ENCODE data around the gene MISP.

Gene MISP

DNA sequence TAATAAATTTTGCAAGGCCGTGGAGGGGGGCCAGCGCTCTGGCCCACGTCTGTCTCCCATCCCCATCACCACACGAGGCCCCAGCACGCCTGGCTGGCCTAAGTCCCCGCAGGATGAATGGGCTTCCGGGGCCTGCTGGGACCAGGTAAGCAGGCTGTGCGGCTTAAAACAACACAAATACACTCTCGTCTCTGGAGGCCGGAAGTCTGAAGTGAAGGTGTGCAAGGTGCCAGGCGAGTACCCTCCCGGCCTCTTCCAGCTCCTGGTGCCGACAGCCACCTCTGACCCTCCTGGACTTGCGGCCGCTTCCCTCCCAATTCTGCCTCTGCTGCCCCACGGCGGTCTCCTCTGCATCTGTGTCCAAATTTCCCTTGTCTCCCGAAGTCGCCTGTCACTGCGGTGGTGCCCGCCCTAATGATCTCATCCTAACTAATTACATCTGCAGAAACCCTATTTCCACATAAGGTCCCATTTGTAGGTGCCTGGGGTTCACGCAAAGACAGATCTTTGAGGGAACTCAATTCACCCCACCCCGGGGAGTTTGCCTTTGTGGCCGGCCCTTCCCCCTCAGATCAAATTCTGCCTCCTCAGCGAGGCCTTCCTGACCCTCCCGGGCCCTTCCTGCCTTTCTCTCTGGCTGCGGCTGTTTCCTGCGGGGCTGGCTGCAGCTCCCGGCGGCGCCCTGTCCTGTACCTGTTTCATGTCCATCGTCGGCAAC lies 38.2 kb downstream of the MISP start:
- Histone ChIP-seq H3K9me3 (ENCODE audit: control insufficient read depth, low read length) (no peaks in the 10 kb centered on the region), H3K4me3 (ENCODE audit: insufficient read depth, low read depth, low read length) (peak overlapping the region; percentile 6), H3K36me3 (ENCODE audit: control insufficient read depth, insufficient read depth, low read length) (no peaks in the 10 kb centered on the region), H3K27ac (ENCODE audit: insufficient read depth, low read depth, low read length, poor library complexity, severe bottlenecking) (peak overlapping the region; percentile 37), H3K27me3 (ENCODE audit: control insufficient read depth, insufficient read depth, low read length, poor library complexity, severe bottlenecking) (no peaks in the 10 kb centered on the region), H3K4me1 (ENCODE audit: control insufficient read depth, insufficient read depth, low read length) (peaks cover 13% of the 10 kb centered on the region)
- 29 to 33% methylated on average over 33 of the region's 33 CpGs for WGBS, 2 experiments

DNA sequence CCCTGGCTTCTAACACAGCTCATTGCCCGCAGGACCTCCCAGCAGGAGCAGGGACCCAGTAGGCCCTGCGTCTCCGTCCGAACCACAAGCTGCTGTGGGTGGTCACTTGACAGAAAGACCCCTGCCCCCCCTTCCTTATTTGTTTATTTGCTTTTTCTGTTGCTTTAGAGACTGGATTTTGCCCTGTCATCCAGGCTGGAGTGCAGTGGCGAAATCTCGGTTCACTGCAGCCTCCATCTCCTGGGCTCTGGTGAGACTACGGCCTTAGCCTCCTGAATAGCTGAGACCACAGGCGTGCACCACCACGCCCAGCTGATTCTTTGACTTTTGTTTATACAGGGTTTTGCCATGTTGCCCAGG lies 38.8 kb downstream of the MISP start:
- H3K9me3 ChIP-seq (ENCODE audit: control insufficient read depth, low read length), result no peaks in the 10 kb centered on the region

DNA sequence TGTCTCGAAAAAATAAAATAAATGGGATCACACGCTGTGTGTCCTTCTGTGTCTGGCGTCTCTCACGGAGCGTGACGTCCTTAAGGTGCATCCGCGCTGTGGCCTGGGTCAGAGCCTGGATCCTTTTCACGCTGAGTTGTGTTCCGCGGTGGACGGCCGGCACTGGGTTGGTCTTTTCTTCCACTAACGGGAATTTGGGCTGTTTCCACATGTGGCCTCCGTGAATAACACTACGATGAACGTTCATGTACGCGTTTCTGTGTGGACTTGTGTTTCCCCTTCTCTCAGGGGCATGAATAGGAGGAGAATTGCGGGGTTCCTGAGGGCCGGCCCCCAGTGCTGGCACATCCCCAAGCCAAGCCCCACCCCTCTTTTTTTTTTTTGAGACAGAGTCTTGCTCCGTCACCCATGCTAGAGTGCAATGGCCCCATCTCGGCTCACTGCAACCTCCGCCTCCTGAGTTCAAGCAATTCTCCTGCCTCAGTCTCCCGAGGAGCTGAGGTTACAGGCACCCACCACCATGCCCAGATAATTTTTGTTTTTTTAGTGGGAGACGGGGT lies 40.2 kb downstream of the MISP start:
- Histone ChIP-seq H3K27me3 (ENCODE audit: control insufficient read depth, insufficient read depth, low read length, poor library complexity, severe bottlenecking) (no peaks in the 10 kb centered on the region), H3K4me3 (ENCODE audit: insufficient read depth, low read depth, low read length) (no peak overlapping the region), H3K27ac (ENCODE audit: insufficient read depth, low read depth, low read length, poor library complexity, severe bottlenecking) (no peak overlapping the region), H3K36me3 (ENCODE audit: control insufficient read depth, insufficient read depth, low read length) (no peaks in the 10 kb centered on the region), H3K4me1 (ENCODE audit: control insufficient read depth, insufficient read depth, low read length) (peaks cover 13% of the 10 kb centered on the region), H3K9me3 (ENCODE audit: control insufficient read depth, low read length) (no peaks in the 10 kb centered on the region)
- WGBS, 2 experiments, result 91% methylated on average over 26 of the region's 26 CpGs

More for the DNA sequence above, 38.8 kb downstream of the MISP start:
- peaks cover 13% of the 10 kb centered on the region for H3K4me1 ChIP-seq (ENCODE audit: control insufficient read depth, insufficient read depth, low read length)
- H3K27me3 ChIP-seq (ENCODE audit: control insufficient read depth, insufficient read depth, low read length, poor library complexity, severe bottlenecking), result no peaks in the 10 kb centered on the region
- WGBS, 2 experiments, result 77 to 80% methylated on average over 9 of the region's 9 CpGs
- peak overlapping the region; percentile 37 for H3K27ac ChIP-seq (ENCODE audit: insufficient read depth, low read depth, low read length, poor library complexity, severe bottlenecking)
- H3K4me3 ChIP-seq (ENCODE audit: insufficient read depth, low read depth, low read length), result peak overlapping the region; percentile 6
- no peaks in the 10 kb centered on the region for H3K36me3 ChIP-seq (ENCODE audit: control insufficient read depth, insufficient read depth, low read length)

DNA sequence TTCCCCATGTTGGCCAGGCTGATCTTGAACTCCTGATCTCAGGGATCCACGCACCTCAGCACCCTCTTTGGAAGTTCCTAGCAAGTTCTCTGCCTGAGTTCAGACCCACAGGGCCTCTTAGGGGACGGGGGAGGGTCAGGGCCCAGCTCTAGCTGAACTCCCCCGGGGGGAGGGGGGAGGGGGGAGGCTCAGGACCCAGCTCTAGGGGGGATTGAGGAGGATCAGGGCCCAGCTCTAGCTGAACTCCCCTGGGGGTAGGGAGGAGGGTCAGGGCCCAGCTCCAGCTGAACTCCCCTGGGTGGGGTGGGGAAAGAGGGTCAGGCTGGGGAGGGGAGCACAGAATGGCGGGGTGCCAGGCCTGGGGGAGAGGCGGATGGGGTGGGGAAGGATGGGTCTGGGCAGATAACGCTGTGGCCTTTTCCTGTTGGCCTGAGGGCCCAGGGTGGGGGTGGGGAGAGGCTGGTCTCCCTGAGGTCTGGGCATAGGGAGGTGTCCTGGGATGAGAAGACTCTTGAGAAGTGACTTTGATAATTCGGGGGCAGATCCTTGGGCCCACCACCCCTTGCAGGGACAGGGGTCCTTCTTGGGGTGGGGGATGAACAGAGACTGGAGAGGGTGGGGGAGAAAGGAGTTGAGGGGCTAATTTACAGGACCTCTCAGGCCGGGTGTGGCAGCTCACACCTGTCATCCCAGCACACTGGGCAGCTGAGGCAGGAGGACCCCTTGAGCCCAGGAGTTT lies 40.8 kb downstream of the MISP start:
- Histone ChIP-seq H3K27ac (ENCODE audit: insufficient read depth, low read depth, low read length, poor library complexity, severe bottlenecking) (no peak overlapping the region), H3K4me1 (ENCODE audit: control insufficient read depth, insufficient read depth, low read length) (peaks cover 13% of the 10 kb centered on the region), H3K36me3 (ENCODE audit: control insufficient read depth, insufficient read depth, low read length) (no peaks in the 10 kb centered on the region), H3K4me3 (ENCODE audit: insufficient read depth, low read depth, low read length) (no peak overlapping the region), H3K9me3 (ENCODE audit: control insufficient read depth, low read length) (no peaks in the 10 kb centered on the region), H3K27me3 (ENCODE audit: control insufficient read depth, insufficient read depth, low read length, poor library complexity, severe bottlenecking) (no peaks in the 10 kb centered on the region)
- 71 to 78% methylated on average over 8 of the region's 8 CpGs for WGBS, 2 experiments

DNA sequence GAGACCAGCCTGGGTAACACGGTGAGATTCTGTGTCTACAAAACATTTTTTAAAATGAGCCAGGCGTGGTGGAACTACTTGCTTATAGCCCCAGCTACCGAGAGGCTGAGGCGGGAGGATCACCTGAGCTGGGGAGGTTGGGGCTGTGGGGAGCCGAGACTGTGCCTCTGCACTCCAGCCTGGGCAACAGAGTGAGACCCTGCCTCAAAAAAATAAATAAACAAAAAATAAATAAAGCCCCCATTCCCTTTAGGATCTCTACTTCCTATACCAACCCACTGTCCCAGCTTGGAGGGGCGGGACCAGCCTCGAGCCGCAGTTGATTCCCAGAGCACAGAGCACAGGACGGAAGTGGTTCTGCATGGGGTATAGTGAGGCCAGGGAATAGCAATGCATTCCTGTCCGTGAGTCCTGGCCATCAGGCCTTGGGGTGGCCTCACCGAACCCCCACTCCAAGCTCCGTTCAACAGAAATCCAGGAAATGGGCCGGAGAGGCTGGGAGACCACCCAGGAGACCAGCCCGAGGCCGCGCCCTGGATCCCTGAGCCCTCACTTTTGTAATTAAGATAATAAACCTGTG lies 41.5 kb downstream of the MISP start:
- Histone ChIP-seq H3K9me3 (ENCODE audit: control insufficient read depth, low read length) (no peaks in the 10 kb centered on the region), H3K27me3 (ENCODE audit: control insufficient read depth, insufficient read depth, low read length, poor library complexity, severe bottlenecking) (no peaks in the 10 kb centered on the region), H3K27ac (ENCODE audit: insufficient read depth, low read depth, low read length, poor library complexity, severe bottlenecking) (no peak overlapping the region), H3K36me3 (ENCODE audit: control insufficient read depth, insufficient read depth, low read length) (no peaks in the 10 kb centered on the region), H3K4me3 (ENCODE audit: insufficient read depth, low read depth, low read length) (no peak overlapping the region), H3K4me1 (ENCODE audit: control insufficient read depth, insufficient read depth, low read length) (peaks cover 13% of the 10 kb centered on the region)
- whole genome bisulfite sequencing, 2 experiments, result 82 to 88% methylated on average over 16 of the region's 16 CpGs

DNA sequence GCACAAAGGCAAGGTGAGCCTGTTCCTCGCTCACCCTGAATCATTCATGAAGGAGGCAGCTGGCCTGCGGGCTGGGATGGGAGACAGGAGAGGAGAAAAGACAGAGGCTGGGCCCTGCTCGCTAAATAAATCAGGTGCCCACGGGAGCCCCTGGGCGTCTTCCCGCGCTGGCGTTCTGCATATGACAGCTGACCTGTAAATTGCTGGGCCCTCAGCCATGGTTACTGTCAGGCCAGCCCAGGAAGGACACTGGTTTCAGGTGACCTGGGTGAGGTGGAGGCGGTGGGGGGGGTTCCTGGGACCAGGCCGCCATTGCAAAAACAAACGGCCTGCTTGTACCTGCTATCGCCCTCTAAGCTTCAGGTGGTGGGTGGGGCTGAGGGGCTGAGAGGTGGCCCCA lies 42.9 kb downstream of the MISP start:
- 95% methylated on average over 12 of the region's 12 CpGs for WGBS, 2 experiments

DNA sequence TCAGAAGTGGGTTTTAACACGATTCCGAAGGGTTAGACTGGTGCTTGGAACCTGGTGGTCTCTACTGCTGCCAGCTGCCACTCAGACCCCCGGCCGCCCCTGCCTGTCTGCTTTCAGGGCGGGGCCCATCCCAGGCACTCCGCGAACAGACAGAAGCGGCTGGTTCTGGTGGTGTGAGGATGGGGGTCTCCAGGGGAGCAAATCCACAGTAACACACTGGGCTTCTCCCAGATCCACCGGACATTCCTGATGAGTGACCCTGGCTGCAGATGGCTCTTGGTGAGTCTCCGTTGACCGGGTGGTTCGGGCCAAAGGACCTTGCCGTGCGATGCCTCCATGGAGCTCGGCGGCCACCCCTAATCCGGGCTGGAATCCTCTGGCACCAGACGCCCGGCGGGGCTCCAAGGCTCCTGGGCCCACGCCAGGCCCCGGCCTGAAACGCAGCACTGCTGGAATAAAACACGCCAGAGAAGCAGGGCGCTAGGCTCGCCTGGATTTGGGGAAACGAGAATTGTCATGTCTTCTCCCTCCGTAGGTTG lies 44.2 kb downstream of the MISP start:
- H3K27ac ChIP-seq (ENCODE audit: insufficient read depth, low read depth, low read length, poor library complexity, severe bottlenecking), result no peak overlapping the region
- H3K36me3 ChIP-seq (ENCODE audit: control insufficient read depth, insufficient read depth, low read length), result peaks cover under 1% of the 10 kb centered on the region
- no peaks in the 10 kb centered on the region for H3K9me3 ChIP-seq (ENCODE audit: control insufficient read depth, low read length)
- H3K4me3 ChIP-seq (ENCODE audit: insufficient read depth, low read depth, low read length), result no peak overlapping the region
- 95 to 96% methylated on average over 28 of the region's 28 CpGs for WGBS, 2 experiments
- H3K27me3 ChIP-seq (ENCODE audit: control insufficient read depth, insufficient read depth, low read length, poor library complexity, severe bottlenecking), result no peaks in the 10 kb centered on the region
- peaks cover 7% of the 10 kb centered on the region for H3K4me1 ChIP-seq (ENCODE audit: control insufficient read depth, insufficient read depth, low read length)

More for the DNA sequence above, 42.9 kb downstream of the MISP start:
- Histone ChIP-seq H3K27me3 (ENCODE audit: control insufficient read depth, insufficient read depth, low read length, poor library complexity, severe bottlenecking) (no peaks in the 10 kb centered on the region), H3K4me1 (ENCODE audit: control insufficient read depth, insufficient read depth, low read length) (peaks cover 9% of the 10 kb centered on the region), H3K27ac (ENCODE audit: insufficient read depth, low read depth, low read length, poor library complexity, severe bottlenecking) (no peak overlapping the region), H3K4me3 (ENCODE audit: insufficient read depth, low read depth, low read length) (no peak overlapping the region), H3K36me3 (ENCODE audit: control insufficient read depth, insufficient read depth, low read length) (no peaks in the 10 kb centered on the region), H3K9me3 (ENCODE audit: control insufficient read depth, low read length) (no peaks in the 10 kb centered on the region)

DNA sequence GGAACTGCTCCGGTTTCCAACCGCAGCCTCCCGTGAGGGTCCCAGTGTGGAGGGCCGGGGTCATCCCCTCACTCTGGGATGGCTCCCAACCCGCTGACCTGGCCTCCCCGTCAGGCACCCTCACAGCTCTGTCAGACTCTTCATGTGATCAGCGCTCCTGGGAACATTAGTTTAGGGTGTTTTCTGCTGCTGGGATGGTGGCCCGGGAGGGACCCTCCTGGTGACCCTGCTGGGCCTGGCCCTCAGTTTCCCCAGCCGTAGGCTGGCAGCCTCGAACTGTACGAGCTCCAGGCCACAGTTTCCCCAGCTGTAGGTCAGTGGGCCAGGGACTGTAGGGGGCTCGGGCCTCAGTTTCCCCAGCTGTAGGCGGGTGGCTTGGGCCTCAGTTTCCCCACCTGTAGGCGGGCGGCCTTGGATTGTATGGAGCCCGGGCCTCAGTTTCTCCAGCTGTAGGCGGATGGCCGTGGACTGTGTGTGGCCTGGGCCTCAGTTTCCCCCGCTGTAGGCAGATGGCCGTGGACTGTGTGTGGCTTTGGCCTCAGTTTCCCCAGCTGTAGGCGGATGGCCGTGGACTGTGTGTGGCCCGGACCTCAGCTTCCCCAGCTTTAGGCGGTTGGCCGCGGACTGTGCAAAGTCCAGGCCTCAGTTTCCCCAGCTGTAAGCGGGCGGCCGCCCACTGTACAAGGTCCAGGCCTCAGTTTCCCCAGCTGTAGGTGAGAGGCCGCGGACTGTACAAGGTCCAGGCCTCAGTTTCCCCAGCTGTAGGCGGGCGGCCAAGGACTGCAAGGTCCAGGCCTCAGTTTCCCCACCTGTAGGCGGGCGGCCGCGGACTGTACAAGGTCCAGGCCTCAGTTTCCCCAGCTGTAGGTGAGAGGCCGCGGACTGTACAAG lies 45.0 kb downstream of the MISP start:
- 92 to 93% methylated on average over 39 of the region's 39 CpGs for whole genome bisulfite sequencing, 2 experiments
- H3K27ac ChIP-seq (ENCODE audit: insufficient read depth, low read depth, low read length, poor library complexity, severe bottlenecking), result no peak overlapping the region
- H3K27me3 ChIP-seq (ENCODE audit: control insufficient read depth, insufficient read depth, low read length, poor library complexity, severe bottlenecking), result no peaks in the 10 kb centered on the region
- peaks cover 15% of the 10 kb centered on the region for H3K4me1 ChIP-seq (ENCODE audit: control insufficient read depth, insufficient read depth, low read length)
- H3K4me3 ChIP-seq (ENCODE audit: insufficient read depth, low read depth, low read length), result peak overlapping the region; percentile 58
- no peaks in the 10 kb centered on the region for H3K9me3 ChIP-seq (ENCODE audit: control insufficient read depth, low read length)
- peaks cover 4% of the 10 kb centered on the region for H3K36me3 ChIP-seq (ENCODE audit: control insufficient read depth, insufficient read depth, low read length)

DNA sequence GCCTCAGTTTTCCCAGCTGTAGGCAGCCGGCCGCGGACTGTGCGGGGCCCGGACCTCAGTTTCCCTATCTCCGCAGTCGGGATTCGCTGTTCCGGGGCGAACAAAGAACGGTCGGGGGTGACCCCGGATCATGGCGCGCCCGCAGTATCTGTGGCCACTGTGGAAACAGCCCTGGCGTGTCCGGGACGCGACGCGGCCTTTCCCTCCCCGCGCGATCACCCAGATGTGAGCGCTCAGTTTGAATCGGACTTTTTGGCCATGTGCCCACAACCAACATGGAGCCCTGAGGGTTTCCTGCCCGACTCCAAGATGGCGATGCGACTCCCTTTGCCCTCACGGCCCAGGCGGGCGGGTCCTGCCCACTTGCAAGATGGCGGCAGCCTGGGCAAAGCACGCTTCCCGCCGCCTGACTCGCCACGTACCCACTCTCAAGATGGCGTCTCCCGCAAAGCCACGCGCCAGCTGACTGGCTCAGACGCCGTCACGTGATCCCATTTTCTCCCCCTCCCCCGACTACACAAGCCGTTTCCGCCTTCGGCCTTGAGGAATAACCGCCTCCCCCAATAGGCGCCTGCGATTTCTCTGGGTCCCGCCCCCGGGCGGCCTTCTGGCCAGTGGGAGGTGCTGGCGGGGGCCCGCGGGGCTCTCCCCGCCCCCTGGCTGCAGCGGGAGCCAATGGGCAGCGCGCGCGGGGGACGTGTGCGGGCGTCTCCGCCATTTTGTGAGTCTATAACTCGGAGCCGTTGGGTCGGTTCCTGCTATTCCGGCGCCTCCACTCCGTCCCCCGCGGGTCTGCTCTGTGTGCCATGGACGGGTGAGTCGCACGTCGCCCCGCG lies 46.0 kb downstream of the MISP start, which contains the start of gene PTBP1:
TSS of gene PTBP1 (plus strand) at position 761 of the 836 bp plus-strand sequence. CDS start at position 807, 46 bp downstream.
- Histone ChIP-seq H3K4me3 (ENCODE audit: insufficient read depth, low read depth, low read length) (peak within 1 kb of the TSS; percentile 93), H3K9me3 (ENCODE audit: control insufficient read depth, low read length) (no peaks in the 10 kb centered on the region), H3K36me3 (ENCODE audit: control insufficient read depth, insufficient read depth, low read length) (peaks cover 4% of the 10 kb centered on the region), H3K27ac (ENCODE audit: insufficient read depth, low read depth, low read length, poor library complexity, severe bottlenecking) (peak within 1 kb of the TSS; percentile 99), H3K4me1 (ENCODE audit: control insufficient read depth, insufficient read depth, low read length) (peaks cover 24% of the 10 kb centered on the region), H3K27me3 (ENCODE audit: control insufficient read depth, insufficient read depth, low read length, poor library complexity, severe bottlenecking) (no peaks in the 10 kb centered on the region)
- 2 to 3% methylated on average over 83 of the region's 83 CpGs for WGBS, 2 experiments

Measured in ectodermal cell (in vitro differentiated cells).